ENCODE results near the gene ANKRD16. TPM values are rescaled to one million over a fixed set of nuclear protein-coding genes. Genes with fewer than 3 reads are reported as not detected.
"Not testable (repeated sequence)": the region's sequence is repeated elsewhere in the genome, so short reads cannot be mapped to it uniquely, and the experiment has no call there.

ANKRD16 gene
- polyA plus RNA-seq (ENCODE audit: insufficient read length in 4 of 4), result 10 to 100 TPM in 1 of 4 donors, 1 to 10 TPM in 3; 9.2 to 10.7 (median 9.8) TPM

GRCh38 chr10:5889624-5890451 is at the start of gene ANKRD16, which contains the start of gene FBH1:
TSS of gene ANKRD16 (minus strand) at chr10:5889893. CDS start at chr10:5889354, 539 bp downstream.
TSS of gene FBH1 (plus strand) at chr10:5890243. CDS start at chr10:5890346, 103 bp downstream.
- peak; percentile 97 to 99 (median 98) for DNase-seq (ENCODE audit: low read depth in 4 of 4, low spot score in 3 of 4)

GRCh38 chr10:5938291-5938690 is 48.6 kb upstream of the ANKRD16 start:
- no peak for DNase-seq (ENCODE audit: low read depth in 4 of 4, low spot score in 3 of 4)

GRCh38 chr10:5937016-5937415 is 47.3 kb upstream of the ANKRD16 start:
- no peak for DNase-seq (ENCODE audit: low read depth in 4 of 4, low spot score in 3 of 4)

DNA sequence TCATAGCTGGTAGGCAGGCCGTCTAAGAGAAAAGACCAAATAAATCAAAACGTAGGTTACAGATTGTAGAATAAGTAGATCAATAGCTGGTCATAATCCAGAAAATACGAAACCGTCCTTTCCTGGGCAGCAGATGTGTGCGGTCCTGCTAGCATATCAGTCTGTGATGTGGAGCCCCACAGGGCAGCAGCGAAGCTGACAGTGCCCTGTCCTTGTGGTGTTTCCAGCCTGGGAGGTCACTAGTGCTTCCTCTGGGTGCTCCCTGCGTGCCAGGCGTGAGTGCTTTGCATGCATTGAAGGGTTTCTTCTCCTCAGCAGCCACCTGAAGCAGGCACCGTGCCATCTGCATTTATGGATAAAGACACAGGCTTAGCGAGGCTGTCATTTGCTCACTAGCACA is 45.9 kb upstream of the ANKRD16 start:
- no peak for DNase-seq (ENCODE audit: low read depth in 4 of 4, low spot score in 3 of 4)

DNA sequence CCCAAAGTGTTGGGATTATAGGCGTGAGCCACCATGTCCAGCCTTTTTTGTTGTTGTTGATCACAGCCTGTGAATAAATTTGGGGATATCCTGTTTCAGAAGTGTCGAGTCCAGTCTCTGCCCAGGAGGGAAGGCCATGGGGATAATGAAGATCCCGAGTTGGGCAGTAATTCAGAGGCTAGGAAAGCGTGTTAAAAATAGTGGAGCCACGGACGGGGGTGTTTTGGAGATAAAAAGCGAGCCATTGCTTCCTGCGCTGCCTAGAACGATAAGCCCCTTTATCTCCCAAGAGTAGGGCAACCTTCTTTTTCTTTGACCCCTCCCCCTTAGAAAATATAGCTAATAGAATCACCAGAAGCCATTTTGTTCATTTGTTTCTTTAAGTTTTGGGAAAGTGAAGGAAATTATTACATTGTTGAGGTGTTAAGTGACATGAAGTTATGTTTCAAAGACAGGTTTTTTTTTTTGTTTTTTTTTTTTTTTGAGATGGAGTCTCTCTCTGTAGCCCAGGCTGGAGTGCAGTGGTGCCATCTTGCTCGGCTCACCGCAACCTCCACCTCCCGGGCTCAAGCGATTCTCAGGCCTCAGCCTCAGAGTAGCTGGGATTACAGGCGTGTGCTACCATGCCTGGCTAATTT is 44.3 kb upstream of the ANKRD16 start:
- no peak for DNase-seq (ENCODE audit: low read depth in 4 of 4, low spot score in 3 of 4)

DNA sequence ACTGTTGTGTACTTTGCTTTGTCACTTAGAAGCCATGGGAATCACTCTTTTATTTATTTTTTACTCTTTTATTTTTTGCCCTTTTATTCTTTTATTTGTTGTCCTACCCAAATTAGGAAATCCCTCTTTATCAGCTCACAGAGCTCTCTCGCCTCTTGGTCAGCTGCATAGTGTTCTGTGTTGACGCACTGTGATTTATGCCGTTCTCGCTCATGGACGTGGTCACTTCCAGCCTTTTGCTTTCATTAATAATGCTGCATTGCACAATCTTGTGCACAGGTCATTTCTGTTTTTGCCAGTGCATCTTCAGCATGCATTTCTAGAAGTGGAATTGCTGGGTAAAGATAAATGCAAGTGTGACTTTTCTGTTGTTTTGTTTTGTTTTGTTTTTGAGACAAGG is 42.7 kb upstream of the ANKRD16 start:
- DNase-seq (ENCODE audit: low read depth in 4 of 4, low spot score in 3 of 4), result no peak

DNA sequence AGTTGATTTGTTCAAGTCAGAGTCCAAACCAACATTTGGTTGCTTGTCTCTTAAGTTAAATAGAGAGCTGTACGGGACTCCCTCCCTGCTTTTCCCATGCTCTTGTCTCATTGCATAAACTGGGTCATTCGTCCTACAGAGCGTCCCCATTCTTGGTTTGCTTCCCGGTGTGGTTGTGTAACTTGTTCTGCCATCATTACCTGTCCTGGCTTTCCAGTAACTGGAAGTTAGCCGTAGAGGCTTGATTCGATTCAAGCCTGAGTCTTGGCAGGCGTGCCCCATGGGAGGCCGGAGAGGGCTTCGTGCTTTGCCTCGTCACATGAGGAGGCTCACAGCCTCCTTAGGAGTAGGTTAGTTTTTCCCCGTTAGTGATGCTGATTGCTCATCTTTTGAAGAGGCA is 40.6 kb upstream of the ANKRD16 start:
- no peak for DNase-seq (ENCODE audit: low read depth in 4 of 4, low spot score in 3 of 4)

- no peak for DNase-seq (ENCODE audit: low read depth in 4 of 4, low spot score in 3 of 4)
Measured at GRCh38 chr10:5929442-5929841, 39.7 kb upstream of the ANKRD16 start.

DNA sequence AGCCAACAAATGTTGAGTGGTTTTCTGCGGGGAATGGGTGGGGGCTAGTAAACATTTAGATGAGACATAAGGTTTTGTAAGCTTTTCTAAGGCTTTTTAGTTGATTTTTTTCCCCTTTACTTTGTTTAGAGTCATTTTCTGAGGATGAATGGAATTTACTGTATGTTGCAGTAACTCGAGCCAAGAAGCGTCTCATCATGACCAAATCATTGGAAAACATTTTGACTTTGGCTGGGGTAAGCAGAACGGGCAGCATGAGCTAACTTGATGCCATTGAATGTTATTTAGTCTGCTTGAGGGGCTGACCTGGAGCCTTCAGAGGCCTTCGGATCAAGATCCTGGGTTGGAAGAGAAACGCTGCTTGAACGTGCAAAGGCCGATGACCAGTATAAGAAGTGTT is 37.6 kb upstream of the ANKRD16 start:
- DNase-seq (ENCODE audit: low read depth in 4 of 4, low spot score in 3 of 4), result no peak

- DNase-seq (ENCODE audit: low read depth in 4 of 4, low spot score in 3 of 4), result no peak
Measured at GRCh38 chr10:5924889-5925288, 35.2 kb upstream of the ANKRD16 start.

DNA sequence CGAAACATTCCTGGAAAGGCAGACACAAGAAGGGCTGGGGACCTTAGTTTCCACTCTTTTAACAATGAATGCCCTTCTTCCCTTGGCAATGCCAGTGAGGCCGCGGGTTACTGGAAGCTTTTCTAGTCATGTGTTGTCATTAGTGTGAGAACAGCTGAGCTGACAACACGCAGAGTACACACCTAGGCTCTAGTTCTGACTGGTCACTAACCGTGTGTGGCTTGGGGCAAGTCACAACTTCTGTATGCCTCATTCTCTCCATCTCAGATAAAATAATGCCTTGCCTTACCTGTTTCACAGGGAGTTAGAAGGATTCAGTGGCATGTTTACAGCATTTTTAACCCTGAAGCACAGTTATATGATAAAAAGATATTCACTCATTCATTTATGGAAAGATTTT is 32.1 kb upstream of the ANKRD16 start:
- DNase-seq (ENCODE audit: low read depth in 4 of 4, low spot score in 3 of 4), result no peak

DNA sequence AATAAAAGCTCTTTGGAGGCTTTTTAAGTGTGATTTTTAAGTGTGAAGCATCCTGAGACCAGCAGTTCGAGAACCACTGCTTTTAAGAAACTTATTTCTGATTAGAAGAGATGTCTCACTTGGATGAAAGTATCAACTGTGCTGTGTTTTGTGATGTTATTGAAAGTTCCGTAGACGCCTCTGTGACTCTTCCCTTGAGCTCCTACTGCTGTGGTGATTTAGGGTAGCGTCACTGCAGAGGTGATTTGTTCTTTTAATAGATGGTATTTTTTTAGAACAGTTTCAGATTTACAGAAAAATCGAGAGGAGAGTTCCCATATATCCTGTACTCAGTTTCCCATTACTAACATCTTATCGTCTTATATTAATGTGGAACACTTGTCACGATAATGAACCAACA is 29.9 kb upstream of the ANKRD16 start:
- no peak for DNase-seq (ENCODE audit: low read depth in 4 of 4, low spot score in 3 of 4)

DNA sequence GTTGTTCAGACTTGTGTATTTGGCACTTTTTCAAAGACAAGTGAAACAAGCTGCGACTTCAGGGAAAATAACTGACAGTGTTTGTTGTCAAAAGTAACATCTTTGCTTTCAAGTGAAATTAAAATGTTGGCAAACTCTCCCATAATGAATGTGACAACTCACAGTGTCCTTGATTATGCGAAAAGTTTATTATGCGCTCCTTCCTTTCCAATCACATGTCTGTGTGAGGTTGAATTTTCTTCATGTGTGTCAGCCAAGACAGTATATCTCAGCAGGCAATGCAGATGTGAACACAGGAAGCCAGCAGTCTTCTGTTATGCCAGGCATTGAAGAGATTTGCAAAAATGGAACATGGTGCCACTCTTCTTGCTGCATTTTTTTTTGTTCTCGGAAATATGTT is 29.1 kb upstream of the ANKRD16 start:
- DNase-seq (ENCODE audit: low read depth in 4 of 4, low spot score in 3 of 4), result no peak

- no peak for DNase-seq (ENCODE audit: low read depth in 4 of 4, low spot score in 3 of 4)
Measured at GRCh38 chr10:5917305-5917704, 27.6 kb upstream of the ANKRD16 start.

DNA sequence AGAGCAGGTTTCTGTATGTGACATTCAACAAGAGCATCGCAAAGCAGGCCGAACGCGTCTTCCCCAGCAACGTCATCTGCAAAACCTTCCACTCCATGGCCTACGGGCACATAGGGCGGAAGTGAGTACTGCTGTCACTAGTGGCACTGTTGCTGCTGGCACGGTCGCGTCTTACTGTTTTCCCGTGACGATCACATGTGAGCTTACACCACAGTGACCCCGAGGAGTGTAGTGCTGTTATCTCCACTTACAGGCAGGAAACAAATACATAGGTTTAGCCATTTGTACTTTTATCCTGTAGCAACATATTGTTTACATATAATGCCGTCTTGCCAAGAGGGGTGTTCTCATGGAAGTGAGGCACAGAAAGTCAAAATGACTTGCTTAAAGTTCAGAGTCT is 25.8 kb upstream of the ANKRD16 start:
- DNase-seq (ENCODE audit: low read depth in 4 of 4, low spot score in 3 of 4), result no peak

DNA sequence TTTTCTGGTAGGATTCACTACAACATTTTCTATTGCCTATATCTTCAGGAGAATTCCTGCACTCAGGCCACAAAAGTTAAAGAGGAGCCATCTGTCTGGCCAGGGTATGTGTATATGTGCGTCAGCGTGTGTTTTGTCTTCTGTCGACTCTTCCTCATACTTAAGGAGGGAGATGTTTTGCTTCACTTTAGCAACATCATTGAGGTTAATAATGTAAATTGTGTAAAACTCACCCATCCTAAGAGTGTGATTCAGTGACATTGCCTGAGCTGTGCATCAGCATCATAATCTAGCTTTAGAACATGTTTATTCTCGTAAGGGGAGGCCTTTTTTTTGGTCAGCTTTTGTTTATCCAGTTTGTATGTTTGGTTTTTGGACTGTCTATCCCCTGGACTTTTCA is 24.0 kb upstream of the ANKRD16 start:
- DNase-seq (ENCODE audit: low read depth in 4 of 4, low spot score in 3 of 4), result no peak

DNA sequence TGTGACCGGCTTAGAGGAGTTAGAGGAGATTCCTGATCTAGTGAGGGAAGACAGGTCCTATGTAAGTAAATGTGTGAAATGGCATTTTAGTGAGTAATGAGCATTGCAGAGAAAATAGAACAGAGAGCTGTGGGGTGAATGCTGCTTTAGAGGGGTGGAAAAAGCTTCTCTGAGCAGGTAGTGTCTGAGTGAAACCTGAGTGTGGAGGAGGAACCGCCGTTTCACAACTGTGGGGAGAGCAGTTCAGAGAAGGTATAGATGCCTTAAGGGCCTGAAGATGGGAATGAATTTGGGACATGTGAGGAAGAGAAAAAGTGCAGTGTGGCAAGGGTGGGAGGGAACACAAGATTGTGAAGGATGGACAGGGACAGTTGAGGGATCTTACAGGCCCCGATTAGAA is 22.0 kb upstream of the ANKRD16 start:
- no peak for DNase-seq (ENCODE audit: low read depth in 4 of 4, low spot score in 3 of 4)

DNA sequence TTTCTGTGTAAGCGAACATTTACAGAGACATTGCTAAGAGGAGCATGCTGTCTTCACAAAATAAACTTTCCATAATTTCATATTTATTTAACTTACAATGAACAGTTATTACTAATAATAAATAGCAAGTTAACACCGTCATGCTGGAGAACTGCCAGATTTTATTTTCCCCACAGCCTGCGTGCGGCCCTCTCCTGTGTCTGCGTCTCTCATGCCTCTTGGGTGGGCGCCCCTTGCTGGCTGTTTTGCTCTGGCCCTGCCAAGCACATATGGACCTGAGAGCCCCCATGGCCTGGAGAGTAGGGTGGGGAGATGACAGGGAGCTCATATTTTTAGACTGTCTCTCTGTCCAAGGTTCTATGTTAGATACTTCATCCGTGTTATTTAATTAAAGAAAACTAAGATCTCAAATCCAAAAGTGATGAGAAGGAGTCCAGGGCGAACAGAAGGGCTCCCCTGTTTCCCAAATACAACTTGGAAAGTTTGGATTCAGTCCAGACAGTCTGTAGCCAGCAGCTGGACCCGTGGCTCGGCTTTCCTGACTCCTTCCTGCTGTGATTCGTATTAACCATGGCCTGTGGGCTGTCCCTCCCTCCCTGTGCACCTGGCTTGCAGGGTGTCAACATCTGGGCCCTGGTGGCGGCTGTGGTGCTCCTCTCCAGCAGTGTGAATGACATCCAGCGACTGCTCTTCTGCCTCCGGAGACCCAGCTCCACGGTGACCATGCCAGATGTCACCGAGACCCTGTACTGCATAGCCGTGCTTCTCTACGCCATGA is 20.8 kb upstream of the ANKRD16 start:
- no peak for DNase-seq (ENCODE audit: low read depth in 4 of 4, low spot score in 3 of 4)

DNA sequence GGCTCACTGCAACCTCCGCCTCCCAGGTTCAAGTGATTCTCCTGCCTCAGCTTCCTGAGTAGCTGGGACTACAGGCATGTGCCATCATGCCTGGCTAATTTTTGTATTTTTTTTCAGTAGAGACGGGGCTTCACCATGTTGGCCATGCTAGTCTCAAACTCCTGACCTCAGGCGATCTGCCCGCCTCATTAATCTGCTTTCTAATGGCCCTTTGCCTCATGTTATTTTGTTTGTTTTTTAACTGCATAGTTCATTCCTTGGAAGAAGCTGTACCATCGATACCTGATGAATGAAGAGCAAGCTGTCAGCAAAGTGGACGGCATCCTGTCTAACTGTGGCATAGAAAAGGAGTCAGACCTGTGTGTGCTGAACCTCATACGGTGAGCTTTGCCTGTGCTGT is 19.0 kb upstream of the ANKRD16 start:
- not testable (repeated sequence) for DNase-seq (ENCODE audit: low read depth in 4 of 4, low spot score in 3 of 4)

- no peak for DNase-seq (ENCODE audit: low read depth in 4 of 4, low spot score in 3 of 4)
Measured at GRCh38 chr10:5906651-5907050, 17.0 kb upstream of the ANKRD16 start.

- DNase-seq (ENCODE audit: low read depth in 4 of 4, low spot score in 3 of 4), result no peak
Measured at GRCh38 chr10:5905854-5906507, 16.3 kb upstream of the ANKRD16 start.
